GM10248 (cell line): ENCODE data around the gene COX4I2.
A peak's percentile ranks its signal among the peaks of the same experiment; 100 is the strongest.
"Not testable (repeated sequence)": the region's sequence is repeated elsewhere in the genome, so short reads cannot be mapped to it uniquely, and the experiment has no call there.

Experiments used
- CTCF ChIA-PET: fragments of 300-600 bp; sonication (Branson Sonifier 250); formaldehyde crosslinking; extraction: SDS; loops from one replicate; lab custom pipeline; 2021; ENCODE audit warnings: antibody characterized with exemption; lab: Yijun Ruan, JAX
- POLR2A ChIA-PET: fragments of 350-650 bp; sonication (Branson Sonifier 250); formaldehyde crosslinking; extraction: SDS; loops from one replicate; lab custom pipeline; 2020; ENCODE audit warnings: antibody characterized with exemption; lab: Yijun Ruan, JAX
- DNase-seq: peaks from one replicate; pipeline ENCODE4 v3.0.0; 2012; ENCODE audit errors: extremely low spot score
- CTCF ChIP-seq: IDR thresholded peaks from 2 replicates; pipeline ENCODE4 v1.5.1; 2012; ENCODE audit warnings: mild to moderate bottlenecking, low read depth; ENCODE audit errors: extremely low read depth, missing control alignments, control extremely low read depth

COX4I2 gene

GRCh38 chr20:31607640-31608250, 30.0 kb upstream of the COX4I2 start:
- ChIA-PET CTCF (interaction anchor here (0.9 to 19.2 kb wide), 9 partner anchors 13 to 117 kb away, joined by 3 to 642 read pairs (median 4); no protein-coding TSS in a partner anchor), POLR2A (interaction anchor here (0.5 kb wide), 1 partner anchor 35 kb away, joined by 4 read pairs; no protein-coding TSS in a partner anchor)
- no peak for DNase-seq
- no peak for TF ChIP-seq CTCF

GRCh38 chr20:31608251-31608945, 29.3 kb upstream of the COX4I2 start:
- DNase-seq = no peak
- CTCF ChIA-PET = interaction anchor here (0.9 to 19.2 kb wide), 5 partner anchors 26 to 115 kb away, joined by 3 to 642 read pairs (median 7); no protein-coding TSS in a partner anchor
- no peak for TF ChIP-seq CTCF
- POLR2A ChIA-PET = interaction anchor here (0.5 kb wide), 1 partner anchor 36 kb away, joined by 4 read pairs; no protein-coding TSS in a partner anchor

- CTCF ChIA-PET = interaction anchor here (0.7 to 19.2 kb wide), 55 partner anchors 8 to 211 kb away, joined by 3 to 642 read pairs (median 7); partner anchors contain the start of genes BCL2L1, COX4I2, HM13 and ID1
- POLR2A ChIA-PET = interaction anchor here (0.6 to 1.0 kb wide), 2 partner anchors 50 to 55 kb away, joined by 3 to 5 read pairs; no protein-coding TSS in a partner anchor
- not testable (repeated sequence) for DNase-seq
Observed at GRCh38 chr20:31612271-31612640, 25.5 kb upstream of the COX4I2 start.

- no peak for TF ChIP-seq CTCF
- DNase-seq = no peak
- CTCF ChIA-PET = interaction anchor here (4.9 to 19.2 kb wide), 3 partner anchors 11 to 58 kb away, joined by 20 to 642 read pairs (median 80); partner anchors contain the start of gene ID1
- POLR2A ChIA-PET = no interaction called here
Observed at GRCh38 chr20:31615416-31615815, 22.3 kb upstream of the COX4I2 start.

- no peak for TF ChIP-seq CTCF
- ChIA-PET POLR2A (interaction anchor here (0.6 kb wide), 1 partner anchor 12 kb away, joined by 7 read pairs; the partner anchor contains the start of gene ID1), CTCF (interaction anchor here (2.2 to 19.2 kb wide), 3 partner anchors 16 to 60 kb away, joined by 8 to 642 read pairs (median 20); no protein-coding TSS in a partner anchor)
- DNase-seq = peak; percentile 59
Observed at GRCh38 chr20:31617432-31618104, 20.1 kb upstream of the COX4I2 start.

GRCh38 chr20:31620246-31620645, 17.5 kb upstream of the COX4I2 start:
- CTCF ChIA-PET = interaction anchor here (4.9 kb wide), 1 partner anchor 13 kb away, joined by 20 read pairs; no protein-coding TSS in a partner anchor
- POLR2A ChIA-PET = no interaction called here
- no peak for TF ChIP-seq CTCF
- DNase-seq = no peak

GRCh38 chr20:31623123-31623505, 14.6 kb upstream of the COX4I2 start:
- CTCF ChIA-PET = interaction anchor here (1.7 to 6.2 kb wide), 3 partner anchors 11 to 66 kb away, joined by 3 to 32 read pairs (median 8); no protein-coding TSS in a partner anchor
- DNase-seq, POLR2A ChIA-PET: not testable (repeated sequence)

- DNase-seq, POLR2A ChIA-PET: not testable (repeated sequence)
- CTCF ChIA-PET = interaction anchor here (1.6 to 6.2 kb wide), 3 partner anchors 7 to 97 kb away, joined by 8 to 32 read pairs (median 17); no protein-coding TSS in a partner anchor
Observed at GRCh38 chr20:31626534-31626933, 11.2 kb upstream of the COX4I2 start.

GRCh38 chr20:31628057-31628456, 9.7 kb upstream of the COX4I2 start:
- POLR2A ChIA-PET = not testable (repeated sequence)

More at GRCh38 chr20:31628057-31628456, 9.7 kb upstream of the COX4I2 start:
- CTCF ChIA-PET = interaction anchor here (4.1 kb wide), 1 partner anchor 15 kb away, joined by 17 read pairs; no protein-coding TSS in a partner anchor
- DNase-seq = not testable (repeated sequence)
